Measurements from ENCODE around the gene ETV5. TPM values are rescaled to one million over a fixed set of nuclear protein-coding genes. Genes with fewer than 3 reads are reported as not detected.

ETV5 gene
- total and polyA plus RNA-seq, 2 donors (not counting 1 experiment from before 2014, with no cell fraction given): 23.1 to 24.9 TPM

DNA sequence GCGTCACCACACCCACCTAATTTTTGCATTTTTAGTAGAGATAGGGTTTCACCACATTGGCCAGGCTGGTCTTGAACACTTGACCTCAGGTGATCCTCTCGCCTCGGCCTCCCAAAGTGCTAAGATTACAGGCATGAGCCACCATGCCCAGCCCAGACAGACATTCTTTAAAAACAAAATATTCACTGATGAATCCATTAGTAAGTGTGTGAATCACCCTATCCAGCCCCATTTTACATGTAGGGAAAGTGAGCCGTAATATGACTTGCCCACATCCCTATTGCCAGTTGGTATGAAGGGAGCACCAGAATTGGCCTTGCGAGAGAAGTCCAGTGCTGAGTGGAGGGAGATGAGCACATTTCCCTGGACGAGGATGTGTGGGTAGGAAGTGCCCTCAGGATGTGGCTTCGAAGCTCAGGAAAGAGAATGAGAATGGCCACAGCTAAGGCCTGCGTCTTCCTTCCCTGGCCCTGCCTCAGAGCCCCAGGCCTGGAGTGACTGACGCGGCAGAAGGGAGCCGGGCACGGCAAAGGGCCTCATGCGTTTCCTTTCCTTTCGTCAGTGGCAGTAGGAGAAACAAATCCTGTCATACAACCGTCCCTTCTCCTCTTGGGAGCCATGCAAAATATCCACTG lies 28.3 kb upstream of the ETV5 start:
- Histone ChIP-seq H3K4me2 (ENCODE audit: extremely low read depth, insufficient read depth, low read length) (no peak overlapping the region), H3K9me3 (ENCODE audit: control insufficient read depth, insufficient read depth, low read depth, low read length) (no peaks in the 10 kb centered on the region), H3K9ac (ENCODE audit: insufficient read depth, low read length) (no peak overlapping the region), H3K79me2 (ENCODE audit: control insufficient read depth, insufficient read depth, low read length) (no peaks in the 10 kb centered on the region), H3K4me1 (ENCODE audit: control insufficient read depth, extremely low read depth, insufficient read depth, low read length) (no peaks in the 10 kb centered on the region), H3K4me3 (replicated peaks in 1 of 4; ENCODE audit: control extremely low read depth in 1 of 4, insufficient read depth in 1 of 4, low read depth in 3 of 4, low read length in 4 of 4) (no peak overlapping the region), H3K36me3 (ENCODE audit: control insufficient read depth, insufficient read depth, low read length) (no peaks in the 10 kb centered on the region), H2AFZ (ENCODE audit: low read length) (no peak overlapping the region), H3K27ac (ENCODE audit: insufficient read depth, low read length) (no peak overlapping the region), H4K20me1 (ENCODE audit: control insufficient read depth, extremely low read depth, insufficient read depth, low read length) (no peaks in the 10 kb centered on the region), H3K27me3 (ENCODE audit: control insufficient read depth, insufficient read depth, low read length) (no peaks in the 10 kb centered on the region)
- TF ChIP-seq, protein P1, sequence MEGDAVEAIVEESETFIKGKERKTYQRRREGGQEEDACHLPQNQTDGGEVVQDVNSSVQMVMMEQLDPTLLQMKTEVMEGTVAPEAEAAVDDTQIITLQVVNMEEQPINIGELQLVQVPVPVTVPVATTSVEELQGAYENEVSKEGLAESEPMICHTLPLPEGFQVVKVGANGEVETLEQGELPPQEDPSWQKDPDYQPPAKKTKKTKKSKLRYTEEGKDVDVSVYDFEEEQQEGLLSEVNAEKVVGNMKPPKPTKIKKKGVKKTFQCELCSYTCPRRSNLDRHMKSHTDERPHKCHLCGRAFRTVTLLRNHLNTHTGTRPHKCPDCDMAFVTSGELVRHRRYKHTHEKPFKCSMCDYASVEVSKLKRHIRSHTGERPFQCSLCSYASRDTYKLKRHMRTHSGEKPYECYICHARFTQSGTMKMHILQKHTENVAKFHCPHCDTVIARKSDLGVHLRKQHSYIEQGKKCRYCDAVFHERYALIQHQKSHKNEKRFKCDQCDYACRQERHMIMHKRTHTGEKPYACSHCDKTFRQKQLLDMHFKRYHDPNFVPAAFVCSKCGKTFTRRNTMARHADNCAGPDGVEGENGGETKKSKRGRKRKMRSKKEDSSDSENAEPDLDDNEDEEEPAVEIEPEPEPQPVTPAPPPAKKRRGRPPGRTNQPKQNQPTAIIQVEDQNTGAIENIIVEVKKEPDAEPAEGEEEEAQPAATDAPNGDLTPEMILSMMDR (conservative IDR thresholded peaks at IDR 0.05 in 1 of 2, IDR thresholded peaks at IDR 0.05 in 1 of 2; ENCODE audit: low read depth in 1 of 2, low read length in 2 of 2): no peak
- no peak for TF ChIP-seq EZH2 (IDR thresholded peaks at IDR 0.05; ENCODE audit: low read length, missing control alignments)
- no peak for DNase-seq (ENCODE audit: low read depth in 2 of 2)

DNA sequence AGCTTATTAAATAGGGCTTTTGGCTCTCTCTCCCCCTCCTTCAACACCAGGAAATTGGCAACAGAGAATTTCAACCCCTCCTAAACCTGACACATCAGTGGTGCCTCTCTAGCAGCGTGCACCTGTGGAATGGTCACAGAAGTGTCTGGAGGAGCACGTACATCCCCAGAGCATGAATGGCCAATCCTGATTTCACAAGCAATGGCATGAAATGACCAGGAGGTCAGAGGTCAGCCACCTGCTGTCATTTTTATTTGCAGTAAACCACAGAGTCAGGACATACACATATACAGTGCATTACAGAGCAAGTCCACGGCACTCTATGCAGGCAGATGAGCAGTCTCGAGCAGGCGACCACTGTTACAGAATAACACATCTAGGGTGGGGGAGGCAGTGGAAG lies 25.1 kb upstream of the ETV5 start:
- no peak for DNase-seq (ENCODE audit: low read depth in 2 of 2)
- Histone ChIP-seq H4K20me1 (ENCODE audit: control insufficient read depth, extremely low read depth, insufficient read depth, low read length) (no peaks in the 10 kb centered on the region), H3K4me2 (ENCODE audit: extremely low read depth, insufficient read depth, low read length) (no peak overlapping the region), H3K9me3 (ENCODE audit: control insufficient read depth, insufficient read depth, low read depth, low read length) (no peaks in the 10 kb centered on the region), H3K4me3 (replicated peaks in 1 of 4; ENCODE audit: control extremely low read depth in 1 of 4, insufficient read depth in 1 of 4, low read depth in 3 of 4, low read length in 4 of 4) (no peak overlapping the region), H3K27ac (ENCODE audit: insufficient read depth, low read length) (no peak overlapping the region), H2AFZ (ENCODE audit: low read length) (no peak overlapping the region), H3K27me3 (ENCODE audit: control insufficient read depth, insufficient read depth, low read length) (no peaks in the 10 kb centered on the region), H3K4me1 (ENCODE audit: control insufficient read depth, extremely low read depth, insufficient read depth, low read length) (no peaks in the 10 kb centered on the region), H3K36me3 (ENCODE audit: control insufficient read depth, insufficient read depth, low read length) (no peaks in the 10 kb centered on the region), H3K9ac (ENCODE audit: insufficient read depth, low read length) (no peak overlapping the region), H3K79me2 (ENCODE audit: control insufficient read depth, insufficient read depth, low read length) (no peaks in the 10 kb centered on the region)
- TF ChIP-seq EZH2 (IDR thresholded peaks at IDR 0.05; ENCODE audit: low read length, missing control alignments): no peak
- TF ChIP-seq, protein P1 (conservative IDR thresholded peaks at IDR 0.05 in 1 of 2, IDR thresholded peaks at IDR 0.05 in 1 of 2; ENCODE audit: low read depth in 1 of 2, low read length in 2 of 2): no peak

DNA sequence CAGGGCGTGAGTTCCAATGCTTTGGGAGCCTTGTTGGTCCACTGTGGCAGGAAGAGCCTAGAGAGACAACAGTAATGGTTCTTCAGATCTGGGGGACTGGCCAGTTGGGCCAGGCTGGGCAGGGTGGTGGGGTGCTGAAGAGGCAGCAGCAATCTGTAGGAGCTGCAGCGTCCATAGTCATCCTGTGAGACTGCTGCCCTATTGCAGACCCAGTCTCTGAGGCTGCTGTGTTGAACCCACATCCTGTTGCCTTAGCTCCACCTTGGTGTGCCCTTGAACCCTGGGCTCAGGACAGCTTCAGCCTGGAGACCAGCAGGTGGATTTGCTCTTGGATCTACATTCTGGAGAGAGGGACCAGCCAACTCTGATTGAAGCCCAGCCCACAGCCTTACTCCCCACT lies 23.6 kb upstream of the ETV5 start:
- no peak overlapping the region for H3K27ac ChIP-seq (ENCODE audit: insufficient read depth, low read length)
- no peaks in the 10 kb centered on the region for H3K36me3 ChIP-seq (ENCODE audit: control insufficient read depth, insufficient read depth, low read length)
- no peak overlapping the region for H3K9ac ChIP-seq (ENCODE audit: insufficient read depth, low read length)
- H3K4me2 ChIP-seq (ENCODE audit: extremely low read depth, insufficient read depth, low read length): no peak overlapping the region
- no peaks in the 10 kb centered on the region for H4K20me1 ChIP-seq (ENCODE audit: control insufficient read depth, extremely low read depth, insufficient read depth, low read length)
- no peaks in the 10 kb centered on the region for H3K27me3 ChIP-seq (ENCODE audit: control insufficient read depth, insufficient read depth, low read length)
- H3K4me3 ChIP-seq (replicated peaks in 1 of 4; ENCODE audit: control extremely low read depth in 1 of 4, insufficient read depth in 1 of 4, low read depth in 3 of 4, low read length in 4 of 4): no peak overlapping the region
- no peaks in the 10 kb centered on the region for H3K4me1 ChIP-seq (ENCODE audit: control insufficient read depth, extremely low read depth, insufficient read depth, low read length)
- DNase-seq (ENCODE audit: low read depth in 2 of 2): no peak
- H3K79me2 ChIP-seq (ENCODE audit: control insufficient read depth, insufficient read depth, low read length): no peaks in the 10 kb centered on the region
- no peak for TF ChIP-seq EZH2 (IDR thresholded peaks at IDR 0.05; ENCODE audit: low read length, missing control alignments)
- no peak overlapping the region for H2AFZ ChIP-seq (ENCODE audit: low read length)
- H3K9me3 ChIP-seq (ENCODE audit: control insufficient read depth, insufficient read depth, low read depth, low read length): no peaks in the 10 kb centered on the region

All from fibroblast of lung (primary cell).